GM19239 (cell line): ENCODE data around the gene DQX1.
"Not testable (repeated sequence)": the region's sequence is repeated elsewhere in the genome, so short reads cannot be mapped to it uniquely, and the experiment has no call there.

Experiments used
- DNase-seq: peaks from one replicate; pipeline ENCODE4 v3.0.0; 2011; ENCODE audit warnings: low spot score; ENCODE audit not compliant: insufficient read length
- FAIRE-seq: peaks from 2 replicates; lab custom pipeline; 2011; peaks lifted over from hg19 to GRCh38; lab: Jason Lieb, UNC

The DQX1 gene, protein sequence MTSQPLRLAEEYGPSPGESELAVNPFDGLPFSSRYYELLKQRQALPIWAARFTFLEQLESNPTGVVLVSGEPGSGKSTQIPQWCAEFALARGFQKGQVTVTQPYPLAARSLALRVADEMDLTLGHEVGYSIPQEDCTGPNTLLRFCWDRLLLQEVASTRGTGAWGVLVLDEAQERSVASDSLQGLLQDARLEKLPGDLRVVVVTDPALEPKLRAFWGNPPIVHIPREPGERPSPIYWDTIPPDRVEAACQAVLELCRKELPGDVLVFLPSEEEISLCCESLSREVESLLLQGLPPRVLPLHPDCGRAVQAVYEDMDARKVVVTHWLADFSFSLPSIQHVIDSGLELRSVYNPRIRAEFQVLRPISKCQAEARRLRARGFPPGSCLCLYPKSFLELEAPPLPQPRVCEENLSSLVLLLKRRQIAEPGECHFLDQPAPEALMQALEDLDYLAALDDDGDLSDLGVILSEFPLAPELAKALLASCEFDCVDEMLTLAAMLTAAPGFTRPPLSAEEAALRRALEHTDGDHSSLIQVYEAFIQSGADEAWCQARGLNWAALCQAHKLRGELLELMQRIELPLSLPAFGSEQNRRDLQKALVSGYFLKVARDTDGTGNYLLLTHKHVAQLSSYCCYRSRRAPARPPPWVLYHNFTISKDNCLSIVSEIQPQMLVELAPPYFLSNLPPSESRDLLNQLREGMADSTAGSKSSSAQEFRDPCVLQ

GRCh38 chr2:74525717-74526648 lies at the start of gene DQX1:
DQX1 (minus strand) TSS chr2:74526231; CDS start chr2:74525729, 502 bp downstream.
- DNase-seq (no peak), FAIRE-seq (peak; percentile 84)

GRCh38 chr2:74575320-74575719 lies 49.3 kb upstream of the DQX1 start:
- FAIRE-seq (no peak), DNase-seq (no peak)

DNA sequence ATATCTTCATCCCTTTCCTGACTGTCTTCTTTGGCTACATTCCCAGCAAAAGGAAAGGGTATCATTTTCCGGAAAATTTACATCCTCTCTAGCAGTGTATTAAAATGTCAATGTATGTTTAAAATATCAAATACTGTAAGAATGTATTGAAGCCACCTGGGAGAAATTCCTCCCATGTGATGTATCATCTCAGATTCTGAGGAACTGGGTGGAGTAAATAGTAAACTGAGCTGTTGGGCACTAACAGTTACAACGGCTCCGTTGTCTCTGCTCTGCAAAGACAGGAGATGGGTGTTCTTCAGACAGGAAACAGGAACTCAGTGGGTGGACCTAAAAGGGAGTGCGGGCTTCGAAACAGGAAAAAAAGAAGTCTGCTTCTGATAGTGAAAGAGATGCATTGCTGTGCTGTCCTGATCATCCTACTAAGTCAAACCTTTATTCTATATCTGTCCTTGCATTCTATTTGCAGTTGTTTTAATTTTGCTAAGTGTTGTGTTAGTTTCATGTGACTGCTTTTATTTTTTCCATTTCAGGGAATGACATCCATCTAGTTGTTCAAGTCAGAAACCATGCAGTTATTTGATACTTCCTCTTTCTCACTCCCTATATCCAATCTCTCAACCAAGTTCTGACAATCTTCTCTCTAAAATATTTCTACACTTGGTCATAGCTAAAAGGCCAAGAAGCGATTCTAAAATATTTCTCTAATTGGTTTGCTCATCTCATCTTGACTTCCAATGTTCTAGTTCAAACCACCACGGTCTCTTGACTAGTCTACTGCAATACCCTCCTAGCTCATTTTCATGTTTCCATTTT lies 47.9 kb upstream of the DQX1 start:
- FAIRE-seq (peak; percentile 90), DNase-seq (no peak)

DNA sequence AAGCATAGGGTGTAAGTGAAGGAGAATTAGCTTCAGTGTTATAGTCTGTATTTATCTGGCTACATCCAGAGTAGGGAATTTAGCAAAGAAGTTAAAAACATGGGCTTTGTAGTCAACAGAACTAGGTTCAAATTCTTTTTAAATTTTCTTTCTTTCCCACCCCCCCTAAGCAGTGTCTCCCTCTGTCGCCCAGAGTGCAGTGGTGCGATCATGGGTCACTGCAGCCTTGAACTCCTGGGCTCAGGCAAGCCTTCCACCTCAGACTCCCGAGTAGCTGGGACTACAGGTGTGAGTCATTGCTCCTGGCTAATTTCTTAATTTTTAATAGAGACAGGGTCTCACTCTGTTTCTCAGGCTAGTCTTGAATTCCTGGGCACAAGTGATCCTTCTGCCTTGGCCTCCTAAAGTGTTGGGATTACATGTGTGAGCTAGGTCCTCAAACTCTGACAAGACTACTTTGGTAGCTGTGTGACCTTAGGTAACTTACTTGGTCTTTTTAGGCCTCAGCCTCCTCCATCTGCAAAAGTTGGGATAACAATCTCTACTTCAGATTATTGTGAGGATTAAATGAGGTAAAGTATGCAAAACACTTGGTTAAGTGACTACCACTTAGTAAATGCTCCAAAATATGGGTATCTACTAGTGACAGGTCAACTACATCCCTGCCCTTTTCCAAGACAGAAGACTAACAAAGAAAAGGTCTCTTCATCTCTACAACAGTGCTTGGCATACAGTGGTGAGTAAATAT lies 46.3 kb upstream of the DQX1 start:
- DNase-seq (no peak), FAIRE-seq (peak; percentile 4)

- DNase-seq, result no peak
- peak; percentile 95 for FAIRE-seq
Observed at GRCh38 chr2:74571058-74571457, 45.0 kb upstream of the DQX1 start.

DNA sequence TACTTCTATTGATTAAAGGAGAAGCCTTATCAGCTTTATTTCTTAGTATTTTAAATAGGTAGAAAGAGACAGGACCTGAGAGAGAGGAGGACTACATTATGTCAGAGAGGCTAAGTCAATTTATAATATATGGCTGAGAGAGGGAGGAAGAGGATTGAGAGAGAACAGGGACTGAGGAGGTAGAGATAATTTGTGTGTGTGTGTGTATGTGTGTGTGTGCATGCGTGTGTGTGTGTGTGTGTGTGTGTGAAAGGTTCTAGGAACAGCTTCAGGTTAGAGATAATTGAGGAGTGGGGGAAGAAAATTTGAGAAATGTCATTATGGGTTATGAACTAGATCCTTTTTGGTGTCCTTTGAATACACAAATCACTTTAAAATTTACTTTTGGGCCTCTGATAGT lies 43.7 kb upstream of the DQX1 start:
- DNase-seq (no peak), FAIRE-seq (peak; percentile 37)

DNA sequence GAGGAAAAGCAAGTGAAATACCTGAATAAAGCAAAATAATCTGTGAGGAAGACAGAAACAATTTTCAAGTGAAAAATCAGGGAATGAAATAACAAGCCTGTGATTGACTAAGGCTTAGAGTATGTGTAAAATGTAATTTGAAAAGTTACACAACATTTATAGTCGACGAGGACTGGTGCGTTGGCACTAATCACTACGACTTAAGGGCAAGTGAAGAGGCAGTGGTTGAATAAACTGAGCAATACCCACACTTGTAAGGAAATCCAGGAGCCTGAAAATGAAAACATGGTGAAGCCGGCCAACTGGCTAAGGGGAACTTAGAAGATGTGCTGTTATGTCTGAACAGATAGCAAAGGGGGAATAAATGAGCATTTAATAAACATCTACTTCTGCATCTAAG lies 41.9 kb upstream of the DQX1 start:
- FAIRE-seq, result no peak
- DNase-seq, result no peak

DNA sequence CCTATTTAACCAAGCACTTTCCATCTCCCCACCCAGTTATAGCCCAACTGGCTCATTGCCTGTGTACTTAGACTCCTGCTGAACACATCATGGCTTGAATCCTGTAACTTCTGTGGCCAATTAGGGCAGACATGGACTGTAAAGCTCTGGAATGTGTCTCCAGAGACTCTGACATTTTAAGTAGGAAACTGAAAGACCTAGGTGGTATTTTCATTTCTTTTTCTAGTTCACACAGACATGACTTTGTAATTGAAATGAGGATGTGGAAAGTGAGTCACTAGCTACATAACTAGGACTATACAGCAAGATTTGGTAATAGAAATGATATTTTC lies 40.7 kb upstream of the DQX1 start:
- DNase-seq, result no peak
- no peak for FAIRE-seq

GRCh38 chr2:74566076-74566753 lies 40.2 kb upstream of the DQX1 start:
- no peak for DNase-seq
- peak; percentile 73 for FAIRE-seq

DNA sequence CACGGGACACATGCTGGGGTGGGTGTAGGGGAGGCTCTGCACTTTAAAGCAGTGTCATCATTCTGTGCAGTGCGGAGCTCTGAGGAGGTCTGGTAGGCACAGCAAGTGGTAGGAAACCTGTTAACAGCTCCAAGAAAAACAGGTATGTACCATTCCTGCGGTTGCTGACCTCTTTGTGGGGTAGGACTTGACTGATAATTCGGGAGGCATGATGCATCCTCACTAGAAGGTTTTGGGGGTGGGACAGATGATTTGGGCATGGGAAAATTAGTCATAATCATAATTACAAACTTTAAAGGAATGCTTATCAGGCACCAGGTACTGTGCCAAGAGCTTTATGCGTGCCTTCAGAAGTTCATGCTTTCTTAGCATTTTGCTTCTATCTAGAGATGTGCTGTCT lies 38.2 kb upstream of the DQX1 start:
- no peak for DNase-seq
- no peak for FAIRE-seq

- DNase-seq (no peak), FAIRE-seq (no peak)
Observed at GRCh38 chr2:74562126-74562775, 36.2 kb upstream of the DQX1 start.

- not testable (repeated sequence) for FAIRE-seq, DNase-seq
Observed at GRCh38 chr2:74561022-74561421, 35.0 kb upstream of the DQX1 start.

GRCh38 chr2:74560591-74560990 lies 34.6 kb upstream of the DQX1 start:
- no peak for DNase-seq
- FAIRE-seq, result no peak

- FAIRE-seq, result no peak
Observed at GRCh38 chr2:74559912-74560311, 33.9 kb upstream of the DQX1 start.

DNA sequence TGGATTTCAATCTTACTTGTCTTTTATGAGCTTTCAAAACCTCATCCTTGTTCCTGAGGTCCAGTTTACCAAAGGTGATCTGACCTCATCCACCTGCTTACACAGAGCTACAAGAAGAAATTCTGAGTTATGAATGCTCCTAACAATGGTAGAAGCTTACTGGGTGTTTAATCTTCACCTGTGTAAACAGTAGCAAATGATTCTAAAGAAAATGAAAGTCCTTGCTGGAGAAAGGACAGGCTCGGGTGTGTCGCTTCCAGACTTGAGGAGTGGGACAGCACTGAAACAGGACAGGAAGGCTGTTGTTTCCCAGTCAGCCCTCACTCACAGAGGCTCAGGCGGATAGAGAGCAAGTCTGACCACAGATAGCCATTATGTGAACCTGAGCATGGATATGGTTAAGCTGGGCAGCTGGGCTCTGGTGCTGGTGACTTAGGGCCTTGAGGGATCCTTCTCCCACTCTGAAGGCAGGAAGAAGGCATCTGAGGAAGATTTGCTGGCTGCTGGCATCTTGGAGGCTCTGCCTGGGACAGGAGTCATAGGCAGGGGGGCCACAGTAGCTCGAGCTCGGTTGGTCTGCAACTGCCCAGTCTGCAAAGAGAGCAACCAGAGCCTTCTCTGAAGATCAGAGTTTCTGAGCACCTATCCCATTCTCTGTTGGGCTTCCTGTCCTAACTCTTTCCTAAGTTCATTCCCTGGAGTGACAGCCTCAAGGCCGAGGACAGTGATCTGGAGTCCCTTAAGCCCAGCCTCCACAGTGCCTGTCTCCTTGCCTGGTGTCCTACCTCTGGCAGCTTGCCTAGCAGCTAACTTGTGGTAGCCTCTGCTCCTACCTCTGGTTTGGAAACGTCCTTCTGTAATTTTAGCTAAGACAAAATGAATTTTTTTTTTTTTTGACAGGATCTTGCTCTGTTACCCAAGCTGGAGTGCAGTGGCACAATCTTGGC lies 32.5 kb upstream of the DQX1 start:
- FAIRE-seq (peak; percentile 44), DNase-seq (no peak)

More at GRCh38 chr2:74559912-74560311, 33.9 kb upstream of the DQX1 start:
- no peak for DNase-seq

GRCh38 chr2:74556831-74557370 lies 30.9 kb upstream of the DQX1 start:
- no peak for FAIRE-seq
- DNase-seq, result no peak

GRCh38 chr2:74556159-74556558 lies 30.1 kb upstream of the DQX1 start:
- FAIRE-seq (no peak), DNase-seq (no peak)
